Neural progenitor cell (in vitro differentiated cells): Measurements from ENCODE around the gene ARMH3.

ENCODE experiments used
- EZH2phosphoT487 ChIP-seq: fragments of 200-600 bp; sonication (generic); IDR thresholded peaks from 2 replicates; pipeline ENCODE4 v1.6.1; 2017; ENCODE audit warnings: antibody characterized with exemption
- TF ChIP-seq, protein P1 (sequence below): fragments of 200-600 bp; sonication (generic); IDR thresholded peaks from 2 replicates; pipeline ENCODE4 v1.5.1; 2017; ENCODE audit warnings: antibody characterized with exemption, mild to moderate bottlenecking

DNA sequence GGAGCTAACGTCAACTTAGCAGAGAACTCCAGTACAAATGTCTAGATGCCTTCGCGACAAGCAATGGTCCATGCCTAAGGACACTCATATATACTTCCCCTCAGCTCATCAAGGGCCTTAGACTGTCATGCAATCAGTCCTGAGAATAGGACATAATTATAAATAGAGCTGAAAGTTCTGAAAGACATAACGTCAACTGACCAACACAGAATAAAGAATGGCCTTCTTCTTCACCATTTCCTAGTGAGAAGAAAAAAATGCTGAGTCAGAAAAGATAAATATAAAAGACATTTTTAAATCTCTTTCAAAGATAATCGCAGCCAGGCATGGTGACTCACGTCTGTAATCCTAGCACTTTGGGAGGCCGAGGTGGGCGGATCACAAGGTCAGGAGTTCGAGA is 83.2 kb downstream of the ARMH3 start:
- TF ChIP-seq, protein P1, sequence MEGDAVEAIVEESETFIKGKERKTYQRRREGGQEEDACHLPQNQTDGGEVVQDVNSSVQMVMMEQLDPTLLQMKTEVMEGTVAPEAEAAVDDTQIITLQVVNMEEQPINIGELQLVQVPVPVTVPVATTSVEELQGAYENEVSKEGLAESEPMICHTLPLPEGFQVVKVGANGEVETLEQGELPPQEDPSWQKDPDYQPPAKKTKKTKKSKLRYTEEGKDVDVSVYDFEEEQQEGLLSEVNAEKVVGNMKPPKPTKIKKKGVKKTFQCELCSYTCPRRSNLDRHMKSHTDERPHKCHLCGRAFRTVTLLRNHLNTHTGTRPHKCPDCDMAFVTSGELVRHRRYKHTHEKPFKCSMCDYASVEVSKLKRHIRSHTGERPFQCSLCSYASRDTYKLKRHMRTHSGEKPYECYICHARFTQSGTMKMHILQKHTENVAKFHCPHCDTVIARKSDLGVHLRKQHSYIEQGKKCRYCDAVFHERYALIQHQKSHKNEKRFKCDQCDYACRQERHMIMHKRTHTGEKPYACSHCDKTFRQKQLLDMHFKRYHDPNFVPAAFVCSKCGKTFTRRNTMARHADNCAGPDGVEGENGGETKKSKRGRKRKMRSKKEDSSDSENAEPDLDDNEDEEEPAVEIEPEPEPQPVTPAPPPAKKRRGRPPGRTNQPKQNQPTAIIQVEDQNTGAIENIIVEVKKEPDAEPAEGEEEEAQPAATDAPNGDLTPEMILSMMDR: no peak
- no peak for TF ChIP-seq EZH2phosphoT487
